Smooth muscle cell (in vitro differentiated cells): Measurements from ENCODE around the gene PTPRN2. TPM values are rescaled to one million over a fixed set of nuclear protein-coding genes. Genes with fewer than 3 reads are reported as not detected.

Experiments used
- DNase-seq: peaks from one replicate; lab custom pipeline; 2025; ENCODE audit not compliant: unreplicated experiment; lab: John Stamatoyannopoulos, UW
- H2AFZ ChIP-seq: fragments of 200-600 bp; sonication (generic); 2 replicates; pipeline ENCODE4 v1.6.0; 2016; ENCODE audit warnings: antibody characterized with exemption, low read depth, mild to moderate bottlenecking
- H3F3A ChIP-seq: fragments of 200-600 bp; sonication (generic); 2 replicates; pipeline ENCODE4 v1.6.0; 2017; ENCODE audit warnings: antibody characterized with exemption, low read depth
- H3K27ac ChIP-seq: fragments of 200-600 bp; sonication (generic); 2 replicates; pipeline ENCODE4 v1.5.1; 2016; ENCODE audit warnings: low read depth, mild to moderate bottlenecking
- H3K27me3 ChIP-seq: fragments of 200-600 bp; sonication (generic); 2 replicates; pipeline ENCODE4 v1.6.1; 2016; ENCODE audit warnings: low read depth, mild to moderate bottlenecking
- H3K36me3 ChIP-seq: fragments of 200-600 bp; sonication (generic); 2 replicates; pipeline ENCODE4 v1.5.1; 2016; ENCODE audit warnings: low read depth
- H3K4me1 ChIP-seq: fragments of 200-600 bp; sonication (generic); 2 replicates; pipeline ENCODE4 v1.5.1; 2016; ENCODE audit warnings: low read depth
- H3K4me2 ChIP-seq: fragments of 200-600 bp; sonication (generic); 2 replicates; pipeline ENCODE4 v1.6.0; 2016; ENCODE audit warnings: mild to moderate bottlenecking
- H3K4me3 ChIP-seq: fragments of 200-600 bp; sonication (generic); 2 replicates; pipeline ENCODE4 v1.5.1; 2016; ENCODE audit warnings: mild to moderate bottlenecking
- H3K79me2 ChIP-seq: fragments of 200-600 bp; sonication (generic); 2 replicates; pipeline ENCODE4 v1.6.0; 2016; ENCODE audit warnings: low read depth, mild to moderate bottlenecking
- H3K9ac ChIP-seq: fragments of 200-600 bp; sonication (generic); 2 replicates; pipeline ENCODE4 v1.6.0; 2016; ENCODE audit warnings: low read depth
- H3K9me3 ChIP-seq: fragments of 200-600 bp; sonication (generic); replicated peaks from 2 replicates; pipeline ENCODE4 v1.5.1; 2016; ENCODE audit warnings: low read depth
- H4K20me1 ChIP-seq: fragments of 200-600 bp; sonication (generic); 2 replicates; pipeline ENCODE4 v1.6.0; 2016; ENCODE audit warnings: low read depth
- WGBS: methylation state at CpG from one replicate; pipeline ENCODE4 v1.1.7; 2016; ENCODE audit warnings: low lambda C conversion rate; 5-methylcytosine and 5-hydroxymethylcytosine counted together
- polyA plus RNA-seq: library from polyadenylated mRNA; unstranded; fragments of >200 nt; fragmentation: Nextera tagmentation; extraction: Ambion mirVana; gene quantifications from 2 replicates; pipeline ENCODE4 v1.2.1, GENCODE V29; 2016
- total RNA-seq: library from RNA; depleted of rRNA; stranded (reverse); fragments of >200 nt; gene quantifications from 2 replicates; pipeline ENCODE4 v1.2.3, GENCODE V29; 2014
- TF ChIP-seq, protein P1 (sequence below): fragments of 200-600 bp; sonication (generic); IDR thresholded peaks from 2 replicates; pipeline ENCODE4 v1.5.1; 2017; ENCODE audit warnings: borderline replicate concordance, mild to moderate bottlenecking, antibody characterized with exemption; ENCODE audit not compliant: insufficient read depth, poor library complexity, severe bottlenecking

Gene PTPRN2
- total and polyA plus RNA-seq, 2 experiments from 2014 or later: 0.09 to 0.87 TPM

GRCh38 chr7:157863906-157864810 lies 723.5 kb downstream of the PTPRN2 start:
- WGBS: 87% methylated on average over 31 of the region's 31 CpGs
- H3F3A ChIP-seq: no peaks in the 10 kb centered on the region
- no peaks in the 10 kb centered on the region for H4K20me1 ChIP-seq
- TF ChIP-seq, protein P1, sequence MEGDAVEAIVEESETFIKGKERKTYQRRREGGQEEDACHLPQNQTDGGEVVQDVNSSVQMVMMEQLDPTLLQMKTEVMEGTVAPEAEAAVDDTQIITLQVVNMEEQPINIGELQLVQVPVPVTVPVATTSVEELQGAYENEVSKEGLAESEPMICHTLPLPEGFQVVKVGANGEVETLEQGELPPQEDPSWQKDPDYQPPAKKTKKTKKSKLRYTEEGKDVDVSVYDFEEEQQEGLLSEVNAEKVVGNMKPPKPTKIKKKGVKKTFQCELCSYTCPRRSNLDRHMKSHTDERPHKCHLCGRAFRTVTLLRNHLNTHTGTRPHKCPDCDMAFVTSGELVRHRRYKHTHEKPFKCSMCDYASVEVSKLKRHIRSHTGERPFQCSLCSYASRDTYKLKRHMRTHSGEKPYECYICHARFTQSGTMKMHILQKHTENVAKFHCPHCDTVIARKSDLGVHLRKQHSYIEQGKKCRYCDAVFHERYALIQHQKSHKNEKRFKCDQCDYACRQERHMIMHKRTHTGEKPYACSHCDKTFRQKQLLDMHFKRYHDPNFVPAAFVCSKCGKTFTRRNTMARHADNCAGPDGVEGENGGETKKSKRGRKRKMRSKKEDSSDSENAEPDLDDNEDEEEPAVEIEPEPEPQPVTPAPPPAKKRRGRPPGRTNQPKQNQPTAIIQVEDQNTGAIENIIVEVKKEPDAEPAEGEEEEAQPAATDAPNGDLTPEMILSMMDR: no peak
- H3K27ac ChIP-seq: no peak overlapping the region
- DNase-seq: no peak
- H3K9ac ChIP-seq: no peak overlapping the region
- H3K9me3 ChIP-seq: no peaks in the 10 kb centered on the region
- no peaks in the 10 kb centered on the region for H3K79me2 ChIP-seq
- H3K36me3 ChIP-seq: no peaks in the 10 kb centered on the region
- no peak overlapping the region for H2AFZ ChIP-seq
- H3K4me2 ChIP-seq: no peak overlapping the region
- no peaks in the 10 kb centered on the region for H3K27me3 ChIP-seq
- H3K4me3 ChIP-seq: no peak overlapping the region
- H3K4me1 ChIP-seq: no peaks in the 10 kb centered on the region

- WGBS: 88% methylated on average over 12 of the region's 12 CpGs
- no peaks in the 10 kb centered on the region for H4K20me1 ChIP-seq
Observed at GRCh38 chr7:157863176-157863575, 724.4 kb downstream of the PTPRN2 start.

DNA sequence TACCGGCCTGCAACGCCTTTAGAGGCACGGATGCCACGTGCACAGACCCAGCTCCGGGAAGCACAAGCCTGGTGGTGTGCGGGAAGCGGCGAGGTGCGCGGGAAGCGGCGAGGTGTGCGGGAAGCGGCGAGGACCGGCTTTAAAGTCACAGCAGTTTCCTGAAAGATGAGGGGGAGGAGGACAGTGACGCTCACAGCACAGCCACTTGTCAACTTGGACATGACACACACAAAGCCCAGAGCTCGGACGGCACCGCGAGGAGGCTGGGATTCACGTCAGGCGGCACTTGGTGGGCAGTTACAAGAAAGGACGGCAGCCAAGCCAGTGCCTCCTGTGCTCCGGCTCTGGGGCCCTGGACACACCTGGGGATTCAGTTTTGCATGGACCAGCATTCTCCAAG lies 724.9 kb downstream of the PTPRN2 start:
- no peaks in the 10 kb centered on the region for H3K79me2 ChIP-seq
- TF ChIP-seq, protein P1: no peak
- H3K4me3 ChIP-seq: no peak overlapping the region
- no peaks in the 10 kb centered on the region for H3K36me3 ChIP-seq
- 92% methylated on average over 25 of the region's 25 CpGs for WGBS
- H3K27ac ChIP-seq: no peak overlapping the region
- H3K9ac ChIP-seq: no peak overlapping the region
- H3K4me1 ChIP-seq: no peaks in the 10 kb centered on the region
- H3K9me3 ChIP-seq: no peaks in the 10 kb centered on the region
- no peak overlapping the region for H2AFZ ChIP-seq
- H4K20me1 ChIP-seq: no peaks in the 10 kb centered on the region
- DNase-seq: no peak
- H3K4me2 ChIP-seq: no peak overlapping the region
- no peaks in the 10 kb centered on the region for H3K27me3 ChIP-seq
- H3F3A ChIP-seq: no peaks in the 10 kb centered on the region

More at GRCh38 chr7:157863176-157863575, 724.4 kb downstream of the PTPRN2 start:
- Histone ChIP-seq H3K27ac (no peak overlapping the region), H3K9ac (no peak overlapping the region), H3K79me2 (no peaks in the 10 kb centered on the region), H3K4me3 (no peak overlapping the region), H3K4me2 (no peak overlapping the region), H3K4me1 (no peaks in the 10 kb centered on the region), H3K36me3 (no peaks in the 10 kb centered on the region), H3K27me3 (no peaks in the 10 kb centered on the region), H3K9me3 (no peaks in the 10 kb centered on the region), H3F3A (no peaks in the 10 kb centered on the region), H2AFZ (no peak overlapping the region)
- DNase-seq: no peak
- TF ChIP-seq, protein P1: no peak
